OCI-LY3 (cell line): Measurements from ENCODE around the gene SYNDIG1.

Experiments
- EZH2phosphoT487 ChIP-seq: fragments of 200-600 bp; shearing (Covaris generic); IDR thresholded peaks from 2 replicates; pipeline ENCODE4 v1.6.1; 2018; ENCODE audit warnings: antibody characterized with exemption, mixed run types, low read depth
- TF ChIP-seq, protein P1 (sequence below): fragments of 200-600, 300-600 bp; sonication (generic); IDR thresholded peaks from 2 replicates; pipeline ENCODE4 v1.5.1; 2014; ENCODE audit warnings: antibody characterized with exemption, low read length, low read depth

DNA sequence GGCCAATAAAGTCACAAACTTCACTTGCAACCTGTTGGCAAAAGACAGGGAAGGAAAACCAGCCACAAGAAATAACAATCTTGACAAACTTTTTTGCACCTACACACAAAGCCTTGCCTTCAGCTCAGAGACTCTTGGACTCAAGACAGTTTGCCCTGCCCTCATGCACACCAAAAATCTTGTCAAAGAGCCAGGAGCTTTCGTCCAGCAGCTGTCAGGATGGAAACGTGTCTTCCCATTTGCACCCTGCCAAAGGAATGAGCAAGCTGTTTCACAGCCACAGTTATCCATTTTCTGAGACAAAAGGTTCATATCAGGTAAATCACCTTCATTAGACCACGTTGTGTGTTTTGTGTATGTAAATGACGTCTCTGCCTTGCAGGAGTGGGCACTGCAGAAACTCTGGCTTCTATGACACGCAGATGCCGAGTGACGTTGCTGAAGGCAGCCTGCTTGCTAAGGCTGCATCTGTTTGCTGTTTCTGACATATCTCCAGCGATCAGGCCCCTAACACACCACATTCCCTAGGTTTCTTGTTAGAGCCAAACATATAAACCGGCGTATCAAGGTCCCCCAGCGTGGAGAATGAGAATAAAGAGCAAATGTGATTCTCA lies 193.4 kb downstream of the SYNDIG1 start:
- TF ChIP-seq, protein P1, sequence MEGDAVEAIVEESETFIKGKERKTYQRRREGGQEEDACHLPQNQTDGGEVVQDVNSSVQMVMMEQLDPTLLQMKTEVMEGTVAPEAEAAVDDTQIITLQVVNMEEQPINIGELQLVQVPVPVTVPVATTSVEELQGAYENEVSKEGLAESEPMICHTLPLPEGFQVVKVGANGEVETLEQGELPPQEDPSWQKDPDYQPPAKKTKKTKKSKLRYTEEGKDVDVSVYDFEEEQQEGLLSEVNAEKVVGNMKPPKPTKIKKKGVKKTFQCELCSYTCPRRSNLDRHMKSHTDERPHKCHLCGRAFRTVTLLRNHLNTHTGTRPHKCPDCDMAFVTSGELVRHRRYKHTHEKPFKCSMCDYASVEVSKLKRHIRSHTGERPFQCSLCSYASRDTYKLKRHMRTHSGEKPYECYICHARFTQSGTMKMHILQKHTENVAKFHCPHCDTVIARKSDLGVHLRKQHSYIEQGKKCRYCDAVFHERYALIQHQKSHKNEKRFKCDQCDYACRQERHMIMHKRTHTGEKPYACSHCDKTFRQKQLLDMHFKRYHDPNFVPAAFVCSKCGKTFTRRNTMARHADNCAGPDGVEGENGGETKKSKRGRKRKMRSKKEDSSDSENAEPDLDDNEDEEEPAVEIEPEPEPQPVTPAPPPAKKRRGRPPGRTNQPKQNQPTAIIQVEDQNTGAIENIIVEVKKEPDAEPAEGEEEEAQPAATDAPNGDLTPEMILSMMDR, result no peak
- TF ChIP-seq EZH2phosphoT487, result no peak
